Measurements from ENCODE around the gene MAL. TPM values are rescaled to one million over a fixed set of nuclear protein-coding genes. Genes with fewer than 3 reads are reported as not detected.

The MAL gene
- total RNA-seq, 1 experiment from 2014 or later = not detected

DNA sequence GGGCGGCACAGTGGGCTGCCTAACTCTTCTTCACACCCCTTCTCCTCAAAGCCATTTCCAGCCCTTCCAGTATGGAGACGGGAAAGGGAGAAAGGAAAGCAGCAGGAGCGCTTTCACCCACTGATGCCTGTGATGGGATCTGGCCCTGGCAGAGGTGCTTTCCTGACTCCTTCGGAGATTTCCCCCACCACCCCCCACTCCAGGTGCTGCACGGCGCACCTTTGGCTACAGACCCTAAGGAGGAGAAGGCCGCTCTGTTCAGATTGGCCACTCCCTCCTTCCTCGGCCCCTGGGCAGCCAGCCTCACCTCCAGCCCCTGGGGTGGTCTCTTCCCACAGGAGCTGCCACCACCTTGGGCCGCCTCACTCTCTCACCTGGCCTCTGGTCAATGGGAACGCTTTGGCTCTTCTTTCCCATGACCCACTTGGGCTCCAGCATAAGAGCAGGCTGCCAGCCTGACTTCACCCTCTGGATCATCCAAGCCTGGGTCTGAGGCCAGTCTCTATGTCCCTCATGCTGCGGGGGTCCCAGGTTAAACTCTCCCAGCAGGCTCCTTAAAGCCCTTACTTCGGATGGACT, 18.4 kb upstream of the MAL start:
- Histone ChIP-seq H3K27me3 (replicated peaks; ENCODE audit: control insufficient read depth, insufficient read depth, low read length) (no peaks in the 10 kb centered on the region), H3K4me3 (ENCODE audit: low read depth, low read length) (no peak overlapping the region), H3K4me1 (no peaks in the 10 kb centered on the region), H3K9me3 (no peaks in the 10 kb centered on the region), H3K36me3 (ENCODE audit: control insufficient read depth, insufficient read depth, low read length) (no peaks in the 10 kb centered on the region)
- Mint-ChIP-seq H3K4me1 (ENCODE audit: low read depth, unreplicated experiment) (no peaks in the 10 kb centered on the region), H3K4me3 (ENCODE audit: unreplicated experiment) (no peak overlapping the region), H3K27me3 (ENCODE audit: insufficient read depth, unreplicated experiment) (peaks cover 4% of the 10 kb centered on the region), H3K9me3 (ENCODE audit: unreplicated experiment) (no peaks in the 10 kb centered on the region), H3K27ac (ENCODE audit: unreplicated experiment) (no peak overlapping the region), H3K36me3 (ENCODE audit: insufficient read depth, unreplicated experiment) (no peaks in the 10 kb centered on the region)
- ChIA-PET POLR2A (no interaction called here), CTCF (no interaction called here)
- TF ChIP-seq, protein P1, sequence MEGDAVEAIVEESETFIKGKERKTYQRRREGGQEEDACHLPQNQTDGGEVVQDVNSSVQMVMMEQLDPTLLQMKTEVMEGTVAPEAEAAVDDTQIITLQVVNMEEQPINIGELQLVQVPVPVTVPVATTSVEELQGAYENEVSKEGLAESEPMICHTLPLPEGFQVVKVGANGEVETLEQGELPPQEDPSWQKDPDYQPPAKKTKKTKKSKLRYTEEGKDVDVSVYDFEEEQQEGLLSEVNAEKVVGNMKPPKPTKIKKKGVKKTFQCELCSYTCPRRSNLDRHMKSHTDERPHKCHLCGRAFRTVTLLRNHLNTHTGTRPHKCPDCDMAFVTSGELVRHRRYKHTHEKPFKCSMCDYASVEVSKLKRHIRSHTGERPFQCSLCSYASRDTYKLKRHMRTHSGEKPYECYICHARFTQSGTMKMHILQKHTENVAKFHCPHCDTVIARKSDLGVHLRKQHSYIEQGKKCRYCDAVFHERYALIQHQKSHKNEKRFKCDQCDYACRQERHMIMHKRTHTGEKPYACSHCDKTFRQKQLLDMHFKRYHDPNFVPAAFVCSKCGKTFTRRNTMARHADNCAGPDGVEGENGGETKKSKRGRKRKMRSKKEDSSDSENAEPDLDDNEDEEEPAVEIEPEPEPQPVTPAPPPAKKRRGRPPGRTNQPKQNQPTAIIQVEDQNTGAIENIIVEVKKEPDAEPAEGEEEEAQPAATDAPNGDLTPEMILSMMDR (IDR thresholded peaks at IDR 0.05; ENCODE audit: insufficient read depth in 1 of 2, low read depth in 1 of 2, low read length in 1 of 2, severe bottlenecking in 1 of 2, unreplicated experiment in 1 of 2) = no peak
- DNase-seq = no peak
- intact Hi-C loops (cut with micrococcal nuclease; ENCODE audit: unreplicated experiment) = no loop called here
- no TSS peak for BruUV-seq (replicated peaks)

DNA sequence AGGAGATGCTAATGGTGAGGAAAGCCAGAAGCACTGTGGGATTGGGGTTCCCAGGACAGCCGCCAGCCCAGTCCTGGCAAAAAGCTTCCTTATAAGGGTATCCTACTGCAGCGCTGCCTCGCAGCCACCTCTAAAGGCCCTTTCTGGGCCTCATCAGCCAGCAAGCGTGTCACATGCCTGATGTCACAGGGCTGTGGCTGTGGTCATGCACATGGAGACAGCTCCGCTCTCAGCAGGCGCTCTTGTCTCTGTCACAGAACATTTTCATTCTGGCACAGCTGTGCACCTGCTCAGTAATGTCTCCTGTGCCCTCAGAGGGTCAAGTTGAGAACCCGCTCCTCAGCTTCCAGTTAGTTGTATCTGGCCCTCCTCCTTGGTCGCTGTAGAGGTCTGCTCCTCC, 17.7 kb upstream of the MAL start:
- Mint-ChIP-seq H3K36me3 (ENCODE audit: insufficient read depth, unreplicated experiment) (no peaks in the 10 kb centered on the region), H3K27me3 (ENCODE audit: insufficient read depth, unreplicated experiment) (peaks cover 4% of the 10 kb centered on the region), H3K27ac (ENCODE audit: unreplicated experiment) (no peak overlapping the region), H3K4me1 (ENCODE audit: low read depth, unreplicated experiment) (no peaks in the 10 kb centered on the region), H3K4me3 (ENCODE audit: unreplicated experiment) (no peak overlapping the region), H3K9me3 (ENCODE audit: unreplicated experiment) (no peaks in the 10 kb centered on the region)
- no TSS peak for BruUV-seq (replicated peaks)
- no peaks in the 10 kb centered on the region for H3K36me3 ChIP-seq (ENCODE audit: control insufficient read depth, insufficient read depth, low read length)
- CTCF ChIA-PET = no interaction called here
- POLR2A ChIA-PET = no interaction called here
- no peaks in the 10 kb centered on the region for H3K27me3 ChIP-seq (replicated peaks; ENCODE audit: control insufficient read depth, insufficient read depth, low read length)
- TF ChIP-seq, protein P1 (IDR thresholded peaks at IDR 0.05; ENCODE audit: insufficient read depth in 1 of 2, low read depth in 1 of 2, low read length in 1 of 2, severe bottlenecking in 1 of 2, unreplicated experiment in 1 of 2) = no peak
- no peaks in the 10 kb centered on the region for H3K4me1 ChIP-seq
- H3K4me3 ChIP-seq (ENCODE audit: low read depth, low read length) = no peak overlapping the region
- no peaks in the 10 kb centered on the region for H3K9me3 ChIP-seq
- intact Hi-C loops (cut with micrococcal nuclease; ENCODE audit: unreplicated experiment) = no loop called here
- DNase-seq = no peak

DNA sequence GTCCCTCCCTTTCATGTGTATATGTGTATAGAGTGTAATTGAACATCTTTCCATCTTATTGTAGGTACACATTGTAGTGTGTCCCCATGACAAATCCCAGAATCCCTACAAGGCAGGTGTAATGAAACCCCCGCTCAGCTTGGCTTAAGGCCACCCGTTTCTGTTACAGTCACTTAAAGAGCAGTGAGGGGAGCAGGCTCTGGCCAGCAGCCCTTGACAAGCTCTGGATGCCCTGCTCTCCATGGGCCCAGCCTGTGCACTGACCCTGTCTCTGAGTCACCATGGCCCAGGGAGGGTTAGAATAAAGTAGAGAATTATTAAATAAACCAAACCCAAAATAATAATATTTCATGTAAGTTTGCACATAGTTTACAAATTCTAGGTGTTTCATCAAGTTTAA, 17.2 kb upstream of the MAL start:
- CTCF ChIA-PET = no interaction called here

More for the DNA sequence above, 17.2 kb upstream of the MAL start:
- no peaks in the 10 kb centered on the region for H3K36me3 ChIP-seq (ENCODE audit: control insufficient read depth, insufficient read depth, low read length)
- BruUV-seq (replicated peaks) = no TSS peak
- H3K4me1 ChIP-seq = no peaks in the 10 kb centered on the region
- no peak overlapping the region for H3K4me3 ChIP-seq (ENCODE audit: low read depth, low read length)
- Mint-ChIP-seq H3K4me3 (ENCODE audit: unreplicated experiment) (no peak overlapping the region), H3K27me3 (ENCODE audit: insufficient read depth, unreplicated experiment) (peaks cover 4% of the 10 kb centered on the region), H3K4me1 (ENCODE audit: low read depth, unreplicated experiment) (no peaks in the 10 kb centered on the region), H3K9me3 (ENCODE audit: unreplicated experiment) (no peaks in the 10 kb centered on the region), H3K27ac (ENCODE audit: unreplicated experiment) (no peak overlapping the region), H3K36me3 (ENCODE audit: insufficient read depth, unreplicated experiment) (no peaks in the 10 kb centered on the region)
- intact Hi-C loops (cut with micrococcal nuclease; ENCODE audit: unreplicated experiment) = no loop called here
- no peak for DNase-seq
- POLR2A ChIA-PET = no interaction called here
- H3K9me3 ChIP-seq = no peaks in the 10 kb centered on the region
- TF ChIP-seq, protein P1 (IDR thresholded peaks at IDR 0.05; ENCODE audit: insufficient read depth in 1 of 2, low read depth in 1 of 2, low read length in 1 of 2, severe bottlenecking in 1 of 2, unreplicated experiment in 1 of 2) = no peak
- H3K27me3 ChIP-seq (replicated peaks; ENCODE audit: control insufficient read depth, insufficient read depth, low read length) = no peaks in the 10 kb centered on the region

Measured in Caco-2 (cell line).